GM19238 (cell line): ENCODE data around the gene UCN3.

Experiments used
- DNase-seq: peaks from one replicate; pipeline ENCODE4 v3.0.0; 2011; ENCODE audit warnings: low spot score; ENCODE audit not compliant: insufficient read length

UCN3 gene, protein sequence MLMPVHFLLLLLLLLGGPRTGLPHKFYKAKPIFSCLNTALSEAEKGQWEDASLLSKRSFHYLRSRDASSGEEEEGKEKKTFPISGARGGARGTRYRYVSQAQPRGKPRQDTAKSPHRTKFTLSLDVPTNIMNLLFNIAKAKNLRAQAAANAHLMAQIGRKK

DNA sequence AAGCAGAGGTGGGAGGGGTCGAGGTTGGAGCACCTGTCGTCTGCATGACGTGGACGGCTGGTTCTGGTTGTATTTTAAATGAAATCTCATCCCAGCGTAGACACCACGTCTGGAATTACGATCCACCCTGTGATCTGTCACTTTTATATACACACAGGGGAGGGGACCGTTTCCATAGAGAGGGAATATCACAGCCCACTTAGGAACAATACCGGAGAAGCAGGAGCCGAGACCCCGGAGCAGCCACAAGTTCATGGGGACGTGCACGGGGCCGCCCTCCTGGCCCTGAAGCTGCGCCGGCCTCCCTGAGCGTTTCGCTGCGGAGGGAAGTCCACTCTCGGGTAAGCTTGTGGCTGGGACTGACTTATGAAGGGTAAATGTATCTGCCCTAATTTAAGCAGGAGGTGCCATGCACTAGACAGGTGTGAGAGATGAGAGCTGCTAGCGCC, at the start of gene UCN3:
Gene UCN3 (plus strand): TSS at position 77 of the 449 bp plus-strand sequence. CDS start 8,755 bp downstream, outside the sequence.
- DNase-seq: no peak

DNA sequence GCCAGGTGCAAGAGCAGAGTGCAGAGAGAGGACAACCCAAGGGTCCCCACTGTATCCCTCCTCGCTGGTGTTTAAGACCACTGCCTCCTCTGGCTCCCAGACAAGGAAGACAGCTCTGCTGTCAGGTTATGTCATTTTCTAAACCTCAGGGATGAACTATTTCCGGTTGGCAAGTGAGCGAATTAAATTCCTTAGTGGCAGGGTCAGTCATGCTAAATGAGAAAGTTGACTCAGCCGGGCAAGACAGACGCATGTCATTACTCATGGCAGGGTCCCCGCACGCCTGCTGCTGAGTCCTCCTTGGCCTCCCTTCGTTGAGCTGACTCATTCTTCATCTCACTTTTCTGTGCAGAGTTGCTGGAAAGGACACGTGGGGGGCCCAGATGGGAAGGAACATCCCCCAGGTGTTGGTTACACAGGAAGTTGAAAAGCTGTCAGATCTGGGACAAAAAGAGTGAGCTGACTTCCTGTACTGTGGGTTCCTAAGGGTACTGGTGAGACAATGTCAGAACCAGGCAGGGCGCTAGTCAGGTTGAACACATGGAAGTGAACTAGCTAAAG, 47.1 kb upstream of the UCN3 start:
- no peak for DNase-seq

DNA sequence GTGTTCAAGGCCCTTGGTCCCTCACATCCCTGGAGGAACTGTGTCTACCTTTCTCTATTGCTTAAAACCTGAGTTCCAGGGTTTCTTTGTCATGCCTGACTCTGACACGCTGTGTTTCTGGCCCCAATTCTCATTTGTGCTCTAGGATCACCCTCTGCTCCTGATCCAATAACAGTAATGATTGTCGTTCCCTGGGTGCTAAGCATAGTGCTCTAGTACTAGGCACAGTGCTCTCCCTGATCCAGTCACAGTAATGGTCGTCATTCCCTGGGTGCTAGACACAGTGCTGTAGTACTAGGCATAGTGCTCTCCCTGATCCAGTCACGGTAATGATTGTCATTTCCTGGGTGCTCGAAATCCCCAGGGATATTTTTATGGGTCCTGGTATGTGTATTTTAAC, 46.6 kb upstream of the UCN3 start:
- no peak for DNase-seq

DNA sequence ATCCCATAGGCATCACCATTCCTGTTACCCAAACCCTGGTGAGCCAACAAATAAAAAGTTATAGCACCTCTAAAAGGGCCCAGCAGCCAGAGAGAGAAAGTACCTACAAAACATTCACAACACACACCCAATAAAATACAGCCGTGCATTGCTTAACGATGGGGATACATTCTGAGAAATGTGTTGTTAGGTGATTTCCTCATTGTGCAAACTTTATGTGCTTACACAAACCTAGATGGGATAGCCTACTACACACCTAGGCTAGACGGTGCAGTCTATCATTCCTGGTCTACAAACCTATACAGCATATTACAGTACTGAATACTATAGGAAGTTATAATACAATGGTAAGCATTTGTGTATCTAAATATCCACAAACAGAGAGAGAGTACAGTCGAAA, 44.9 kb upstream of the UCN3 start:
- DNase-seq: no peak

DNA sequence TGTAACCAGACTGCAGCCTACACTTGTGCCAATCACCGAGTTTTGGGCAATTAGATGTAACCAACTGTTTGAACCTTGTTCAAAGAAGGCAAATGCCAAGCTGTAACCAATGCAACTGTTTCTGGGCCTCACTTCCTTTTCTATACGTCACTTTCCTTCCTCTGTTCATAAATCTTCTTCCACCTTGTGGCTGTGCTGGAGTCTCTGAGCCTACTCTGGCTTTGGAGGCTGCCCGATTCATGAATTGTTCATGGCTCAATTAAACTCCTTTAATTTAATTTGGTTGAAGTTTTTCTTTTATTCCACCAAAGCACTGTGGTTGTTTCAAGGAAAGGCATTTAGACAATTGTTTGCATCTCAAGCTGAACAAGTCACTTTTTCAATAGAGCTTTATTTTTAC, 43.5 kb upstream of the UCN3 start:
- no peak for DNase-seq

DNA sequence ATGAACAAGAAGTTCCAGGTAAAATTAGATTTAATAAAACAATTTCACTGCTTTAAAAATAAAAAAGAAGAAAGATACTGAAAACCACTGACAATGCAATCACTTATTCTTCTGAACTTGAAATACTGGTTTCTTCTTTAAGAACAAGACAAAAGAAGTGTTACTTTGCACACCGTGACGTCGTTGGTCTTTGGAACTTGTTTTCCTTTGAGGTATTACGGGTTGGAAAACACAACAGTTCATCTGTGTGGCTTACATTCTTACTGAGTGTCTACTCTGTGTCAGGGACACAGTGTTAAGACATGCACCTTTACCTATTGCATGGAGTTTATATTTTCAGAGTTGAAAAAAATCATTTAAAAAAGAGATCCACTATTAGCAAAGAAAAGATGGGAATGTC, 41.3 kb upstream of the UCN3 start:
- no peak for DNase-seq

DNA sequence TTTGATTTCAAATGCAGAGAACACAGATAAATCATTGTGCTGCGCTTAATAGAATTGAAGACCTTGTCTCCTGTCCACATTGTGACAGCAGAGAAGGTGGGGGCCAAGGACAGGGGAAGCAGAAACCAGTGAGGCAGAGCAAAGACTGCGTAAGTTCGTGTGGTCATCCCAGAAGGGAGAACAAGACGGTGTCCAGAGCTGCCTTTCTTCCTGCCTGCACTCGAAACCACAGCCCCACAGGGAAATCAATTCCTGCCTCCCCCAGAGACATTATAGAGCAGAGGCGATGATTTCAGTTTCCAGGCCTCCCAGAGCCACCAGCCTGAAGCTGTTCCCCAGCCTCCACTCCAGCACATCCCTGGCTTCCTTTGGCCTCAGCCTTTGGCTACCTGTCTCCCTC, 39.7 kb upstream of the UCN3 start:
- no peak for DNase-seq

DNA sequence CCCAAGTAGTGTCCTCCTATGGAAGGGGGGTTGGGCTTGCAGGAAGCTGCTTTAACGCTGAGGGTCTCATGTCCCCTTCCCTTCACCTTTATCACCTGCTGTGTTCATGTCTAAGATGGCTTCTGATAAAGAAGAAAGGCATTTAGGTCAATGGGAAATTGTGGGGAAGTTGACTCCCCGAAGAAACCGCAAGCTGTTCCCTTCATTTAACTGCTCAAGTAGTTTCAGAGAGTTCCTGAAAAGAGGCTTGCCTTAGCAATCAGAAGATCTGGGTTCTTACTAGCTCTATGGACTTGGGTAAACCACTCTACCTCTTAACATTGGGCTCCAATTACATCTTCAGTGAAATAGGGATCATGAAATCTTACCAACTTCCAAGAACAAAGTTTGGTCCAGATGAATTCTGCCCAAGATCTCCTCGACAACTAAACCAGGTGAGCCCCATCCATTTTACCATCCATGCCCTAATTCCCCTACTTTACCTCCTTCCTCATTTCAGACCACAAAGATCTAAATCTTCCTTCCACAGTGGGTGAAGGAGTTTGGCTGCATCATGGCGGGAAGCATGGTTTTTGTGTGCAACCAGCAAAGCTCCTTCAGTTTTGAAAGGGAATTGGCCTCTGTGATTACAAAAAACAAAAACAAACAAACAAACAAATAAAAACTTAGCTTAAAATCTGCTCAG, 30.4 kb upstream of the UCN3 start:
- no peak for DNase-seq

DNA sequence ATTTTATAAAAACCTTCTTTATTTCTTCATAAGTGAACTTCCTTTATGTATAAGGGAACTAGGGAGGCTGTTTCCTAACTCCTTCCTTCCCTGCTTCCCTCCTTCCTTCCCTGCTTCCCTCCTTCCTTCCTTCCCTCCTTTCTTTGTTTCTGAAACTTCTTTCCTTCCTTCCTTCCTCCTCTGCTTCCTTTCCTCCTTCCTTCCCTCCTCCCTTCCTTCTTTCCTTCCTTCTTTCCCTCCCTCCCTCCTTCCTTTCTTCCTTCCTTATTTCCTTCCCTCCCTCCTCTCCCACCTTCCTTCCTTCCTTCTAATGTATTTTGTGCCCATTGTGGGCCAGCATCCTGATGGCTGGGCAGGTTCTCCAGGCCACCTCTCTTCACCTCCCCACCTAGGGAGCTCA, 26.8 kb upstream of the UCN3 start:
- DNase-seq: no peak

DNA sequence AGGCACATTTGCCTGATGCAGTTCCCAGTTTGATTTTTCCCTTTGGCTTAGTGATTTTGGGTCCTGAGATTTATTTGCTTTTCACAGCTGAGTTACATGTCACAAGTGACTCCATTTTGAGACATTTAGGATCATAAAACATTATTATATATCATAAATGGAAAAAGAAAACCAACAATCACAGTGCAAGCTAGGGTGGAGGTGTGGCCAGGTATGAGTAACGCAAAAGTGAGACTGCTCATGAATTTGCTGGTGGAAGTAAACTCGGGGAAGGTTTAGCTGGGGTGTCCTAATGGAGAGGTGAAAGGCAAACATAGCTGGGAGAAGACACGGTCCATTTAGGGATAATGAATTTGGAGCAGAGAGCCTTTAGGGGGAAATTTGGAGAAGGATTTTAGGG, 21.7 kb upstream of the UCN3 start:
- no peak for DNase-seq

DNA sequence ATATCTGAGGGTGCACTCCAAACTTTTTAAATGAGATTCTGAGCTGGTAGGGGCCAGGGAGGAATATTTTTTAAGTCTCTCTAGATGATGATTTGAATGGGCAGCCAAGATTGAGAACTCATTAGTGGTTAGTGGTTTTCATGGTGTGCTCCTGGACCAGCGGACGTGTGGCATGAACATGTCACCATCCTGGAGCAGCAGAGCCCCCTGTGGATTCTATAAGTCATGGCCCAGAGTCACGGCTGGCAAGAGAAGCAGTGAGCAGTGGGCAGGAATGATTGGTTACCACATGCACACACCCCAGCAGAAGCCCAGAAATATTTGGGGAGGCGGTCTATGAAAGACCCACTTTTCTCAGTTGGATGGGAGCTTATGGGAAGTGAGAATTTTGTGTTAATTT, 21.2 kb upstream of the UCN3 start:
- no peak for DNase-seq

DNA sequence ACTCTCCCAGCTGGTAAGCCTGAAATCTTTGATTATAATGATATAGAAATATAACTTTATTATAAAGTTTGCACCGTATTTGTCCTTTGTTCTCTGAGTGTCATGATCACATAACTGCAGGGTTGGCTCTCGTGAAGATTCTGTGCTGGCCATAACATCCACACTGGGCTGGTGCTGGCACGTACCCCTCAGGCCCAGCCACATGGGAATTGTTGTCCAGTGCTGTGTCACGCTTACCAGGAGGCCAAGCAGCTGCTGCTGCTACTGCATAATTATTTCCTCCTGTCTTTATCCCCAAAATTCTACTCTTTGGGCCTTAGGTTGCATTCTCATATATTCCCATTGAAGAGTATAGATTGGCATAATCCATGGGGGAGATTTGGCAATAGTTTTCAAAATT, 20.8 kb upstream of the UCN3 start:
- no peak for DNase-seq

DNA sequence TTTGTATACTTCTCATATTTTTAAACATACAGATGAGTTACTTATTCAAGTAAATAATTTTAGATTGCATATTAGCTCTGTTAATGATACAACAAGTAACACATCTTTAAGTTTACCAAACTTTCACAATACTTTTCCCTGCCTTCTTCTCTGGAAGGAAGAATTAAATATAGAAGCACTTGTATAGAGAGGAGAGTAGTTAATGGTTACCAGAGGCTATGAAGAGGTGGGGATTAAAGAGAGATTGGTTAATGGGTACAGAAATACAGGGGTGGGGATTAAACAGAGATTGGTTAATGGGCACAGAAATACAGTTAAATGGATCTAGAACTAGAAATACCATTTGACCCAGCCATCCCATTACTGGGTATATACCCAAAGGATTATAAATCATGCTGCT, 20.0 kb upstream of the UCN3 start:
- no peak for DNase-seq

DNA sequence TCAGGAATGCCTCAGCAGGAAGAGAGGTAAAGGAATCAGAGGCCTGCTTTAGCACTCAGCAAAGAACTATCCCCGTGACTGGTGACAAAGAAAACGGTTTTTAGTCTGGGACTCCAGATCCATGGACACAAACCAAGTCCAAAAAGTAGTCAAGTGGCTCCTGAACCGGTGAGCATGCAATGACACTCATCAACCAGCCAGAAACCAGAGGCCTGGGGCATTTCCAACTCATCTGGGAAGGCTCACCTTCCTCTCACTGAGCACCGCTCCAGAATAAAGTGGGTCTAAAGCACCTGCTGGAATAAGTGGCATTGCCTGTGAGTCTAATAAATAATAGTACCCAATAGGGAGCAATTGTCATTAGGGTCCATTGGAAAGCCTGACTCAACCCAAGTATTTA, 17.9 kb upstream of the UCN3 start:
- no peak for DNase-seq

DNA sequence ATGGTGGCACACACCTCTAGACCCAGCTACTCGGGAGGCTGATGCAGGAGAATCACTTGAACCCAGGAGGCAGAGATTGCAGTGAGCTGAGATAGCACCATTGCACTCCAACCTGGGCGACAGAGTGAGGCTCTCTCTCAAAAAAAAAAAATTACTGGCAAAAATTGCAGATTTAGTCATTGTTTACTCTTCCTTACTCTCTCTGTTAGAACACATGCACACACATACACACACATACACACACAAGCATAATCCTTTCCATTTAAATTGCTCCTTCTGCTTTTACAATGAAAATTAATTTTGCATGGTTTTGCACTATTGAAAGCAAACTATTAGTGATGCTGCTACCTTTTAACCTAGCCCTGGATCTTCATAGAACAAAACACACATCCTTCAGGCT, 15.4 kb upstream of the UCN3 start:
- no peak for DNase-seq

DNA sequence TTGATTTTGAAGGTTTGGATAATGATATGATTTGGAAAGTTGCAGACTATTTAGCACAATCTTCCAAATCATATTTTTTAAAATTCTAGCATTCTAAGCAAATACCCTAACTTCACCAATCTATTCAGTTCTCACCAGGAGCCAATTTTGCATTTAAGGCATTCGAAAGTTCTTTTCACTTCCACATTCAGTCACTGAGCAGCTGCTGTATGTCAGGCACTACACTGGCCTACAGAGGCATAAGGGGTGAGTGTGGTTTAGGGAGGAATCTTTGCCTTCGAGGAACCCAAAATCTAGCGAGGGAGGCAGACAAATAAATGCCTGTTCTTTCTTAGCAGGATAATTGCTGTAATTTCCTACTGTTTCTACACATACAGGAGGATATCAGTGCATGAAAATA, 10.7 kb upstream of the UCN3 start:
- DNase-seq: no peak

DNA sequence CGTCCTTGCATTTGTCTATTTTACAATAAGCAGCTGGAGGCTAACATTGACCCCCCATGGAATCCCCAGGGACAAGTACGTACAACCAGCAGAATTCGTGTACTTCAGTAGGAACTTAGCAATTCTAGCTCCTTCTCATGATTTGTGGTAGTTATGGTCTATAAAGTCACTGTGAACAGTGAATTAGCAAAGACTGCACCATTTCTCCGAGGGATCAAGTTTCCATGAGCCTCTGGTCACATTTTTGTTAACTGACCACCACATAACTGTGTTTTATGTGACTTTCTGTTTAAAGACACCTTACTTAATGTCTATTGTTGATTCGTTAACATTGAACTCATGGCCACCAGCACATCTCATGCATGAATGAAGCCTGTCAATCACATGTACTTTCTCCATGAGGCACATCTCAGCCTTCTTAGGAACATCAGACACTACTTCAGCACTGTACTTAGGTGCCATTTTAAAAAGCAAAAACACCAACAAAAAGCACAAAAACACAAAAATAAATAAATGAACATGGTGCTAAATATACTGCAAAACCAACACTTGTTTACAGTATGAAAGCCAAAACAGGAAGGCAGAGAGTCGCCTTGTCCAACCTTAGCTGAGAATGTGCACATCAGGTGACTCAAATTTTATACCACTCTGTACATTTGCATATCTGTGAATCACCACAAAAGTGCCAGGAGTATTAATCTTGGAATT, 9.0 kb upstream of the UCN3 start:
- DNase-seq: no peak

DNA sequence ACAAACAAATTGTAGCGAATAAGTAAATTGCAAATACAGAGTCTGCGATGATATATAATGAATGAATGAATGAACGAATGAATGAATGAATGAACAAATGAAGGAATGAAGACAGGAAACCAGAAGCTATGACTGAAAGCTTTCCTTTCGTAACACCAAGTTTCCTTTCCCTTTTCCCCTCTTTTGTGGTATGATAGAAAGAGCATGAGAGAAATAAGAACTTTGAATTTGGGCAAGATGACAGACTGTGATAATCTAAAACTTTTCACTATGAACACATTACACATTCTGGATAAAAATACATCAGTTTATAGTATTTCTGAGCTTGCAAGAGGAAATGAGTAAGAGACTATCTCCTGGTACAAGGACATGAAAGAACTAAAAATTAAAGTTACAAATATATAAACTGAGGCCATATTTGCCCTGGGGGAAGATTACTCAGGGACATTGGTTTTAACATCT, 8.4 kb upstream of the UCN3 start:
- DNase-seq: no peak

DNA sequence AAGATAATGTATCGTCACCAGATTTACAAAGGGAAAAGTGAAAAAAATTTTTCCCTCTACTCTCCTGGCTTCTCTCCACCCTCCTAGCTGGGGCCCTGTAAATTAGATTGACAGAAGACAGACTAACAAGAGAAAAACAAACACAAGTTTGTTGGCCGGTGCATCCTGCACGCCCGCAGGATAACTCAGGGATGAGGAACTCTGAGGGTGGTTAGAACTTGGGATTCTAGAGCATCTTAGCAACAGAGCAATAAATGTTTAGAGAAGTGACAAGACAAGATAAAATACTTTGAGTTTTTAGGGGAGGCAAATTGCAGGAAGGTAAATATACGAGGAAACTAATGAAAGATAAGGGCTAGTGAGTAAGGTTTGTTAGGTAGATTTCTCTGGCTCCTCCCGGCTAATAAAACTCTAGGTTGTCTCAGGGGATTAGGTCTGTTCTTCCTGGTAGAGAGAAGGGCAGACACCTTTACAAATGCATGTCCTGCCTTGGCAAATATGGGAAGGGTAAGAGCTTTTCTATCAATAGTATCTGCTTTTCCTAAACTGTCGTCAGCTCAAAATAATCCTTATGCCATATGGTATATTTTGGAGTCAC, 4.3 kb upstream of the UCN3 start:
- no peak for DNase-seq

DNA sequence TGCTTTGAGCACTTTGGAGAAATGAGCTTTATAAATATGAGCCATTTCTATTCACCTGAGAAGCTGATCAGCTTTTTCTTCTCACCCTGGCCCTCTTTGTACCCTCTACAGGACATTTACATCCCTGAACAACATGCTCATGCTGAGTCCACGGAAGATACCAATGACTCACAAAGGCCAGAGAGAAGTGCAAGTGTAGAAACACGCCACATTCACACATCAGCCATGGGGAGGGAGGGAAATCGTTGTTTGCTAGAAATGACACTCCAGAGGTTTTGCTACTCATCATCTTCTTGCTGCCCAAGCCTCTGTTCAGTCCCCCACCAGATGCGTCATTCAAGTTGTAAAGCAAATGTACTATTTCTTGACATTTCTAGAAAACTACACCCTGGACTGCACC, 2.8 kb upstream of the UCN3 start:
- no peak for DNase-seq

DNA sequence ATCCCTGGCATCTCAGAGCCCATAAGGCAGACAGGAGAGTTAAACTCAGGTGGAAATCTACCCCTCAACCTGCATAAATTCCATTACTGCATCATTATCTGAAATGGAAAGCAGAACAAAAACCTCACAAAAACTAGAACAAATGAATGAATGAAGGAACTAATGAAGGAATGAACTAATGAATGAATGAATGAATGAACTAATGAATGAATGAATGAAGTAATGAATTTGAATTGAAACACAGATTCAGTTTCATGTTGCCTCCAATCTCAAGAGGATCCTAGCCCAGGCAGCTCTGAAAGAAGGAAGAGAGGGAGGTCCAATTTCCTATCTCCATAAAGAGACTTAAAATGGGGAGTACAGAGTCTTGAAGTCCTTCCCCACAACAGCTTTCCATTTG, 1.9 kb upstream of the UCN3 start:
- no peak for DNase-seq

DNA sequence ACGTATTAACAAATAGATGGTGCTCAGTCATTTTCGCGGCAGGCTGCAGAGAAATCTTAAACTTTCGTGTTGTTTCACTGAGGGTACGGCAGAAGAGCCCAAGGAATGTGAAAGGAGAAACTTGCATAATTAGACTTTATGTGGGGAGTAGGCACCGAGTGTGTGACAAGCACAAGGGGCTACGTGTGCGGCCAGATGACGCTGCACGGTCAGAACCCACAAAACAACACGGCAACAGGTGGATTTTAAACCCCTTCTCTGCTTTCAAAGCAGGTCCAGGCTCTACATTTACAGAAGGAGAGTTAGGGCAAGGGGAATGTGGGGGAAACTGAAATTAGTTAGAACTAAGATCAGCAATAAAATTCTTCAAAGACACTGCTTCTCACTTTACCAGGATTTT, 392 bp upstream of the UCN3 start:
- DNase-seq: no peak
